ENCODE measurements around the gene LRRC4C. TPM values are rescaled to one million over a fixed set of nuclear protein-coding genes. Genes with fewer than 3 reads are reported as not detected.

Gene LRRC4C
- polyA plus RNA-seq, 1 experiment, result not detected

DNA sequence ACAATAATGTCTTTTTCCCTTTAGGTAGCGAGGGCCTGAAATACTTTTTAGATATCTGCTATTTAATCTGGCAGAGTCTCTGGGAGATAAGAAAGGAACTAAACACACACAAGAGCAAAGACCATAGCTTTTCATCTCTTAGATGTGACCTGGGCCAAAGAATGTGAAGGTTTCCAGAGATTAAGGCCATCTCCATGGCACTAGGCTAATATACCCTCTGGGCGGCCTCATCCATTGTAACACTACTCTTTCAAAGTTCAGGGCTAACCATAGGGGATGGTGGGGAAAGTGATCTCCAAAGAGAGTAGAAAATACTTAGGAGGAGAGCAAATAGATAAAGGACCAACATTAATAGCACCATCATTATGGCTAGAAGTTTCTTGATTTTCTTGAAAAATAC, 326.4 kb downstream of the LRRC4C start:
- TF ChIP-seq, protein P1, sequence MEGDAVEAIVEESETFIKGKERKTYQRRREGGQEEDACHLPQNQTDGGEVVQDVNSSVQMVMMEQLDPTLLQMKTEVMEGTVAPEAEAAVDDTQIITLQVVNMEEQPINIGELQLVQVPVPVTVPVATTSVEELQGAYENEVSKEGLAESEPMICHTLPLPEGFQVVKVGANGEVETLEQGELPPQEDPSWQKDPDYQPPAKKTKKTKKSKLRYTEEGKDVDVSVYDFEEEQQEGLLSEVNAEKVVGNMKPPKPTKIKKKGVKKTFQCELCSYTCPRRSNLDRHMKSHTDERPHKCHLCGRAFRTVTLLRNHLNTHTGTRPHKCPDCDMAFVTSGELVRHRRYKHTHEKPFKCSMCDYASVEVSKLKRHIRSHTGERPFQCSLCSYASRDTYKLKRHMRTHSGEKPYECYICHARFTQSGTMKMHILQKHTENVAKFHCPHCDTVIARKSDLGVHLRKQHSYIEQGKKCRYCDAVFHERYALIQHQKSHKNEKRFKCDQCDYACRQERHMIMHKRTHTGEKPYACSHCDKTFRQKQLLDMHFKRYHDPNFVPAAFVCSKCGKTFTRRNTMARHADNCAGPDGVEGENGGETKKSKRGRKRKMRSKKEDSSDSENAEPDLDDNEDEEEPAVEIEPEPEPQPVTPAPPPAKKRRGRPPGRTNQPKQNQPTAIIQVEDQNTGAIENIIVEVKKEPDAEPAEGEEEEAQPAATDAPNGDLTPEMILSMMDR (IDR thresholded peaks at IDR 0.05; ENCODE audit: insufficient read depth, low read depth, low read length), result no peak
- no peaks in the 10 kb centered on the region for H3K36me3 ChIP-seq (ENCODE audit: control insufficient read depth, insufficient read depth, low read length)
- H3K27me3 ChIP-seq (ENCODE audit: control insufficient read depth, insufficient read depth, low read length), result no peaks in the 10 kb centered on the region
- H3K4me3 ChIP-seq (ENCODE audit: low read depth, low read length), result no peak overlapping the region
- ChIA-PET POLR2A (no interaction called here), CTCF (no interaction called here)
- DNase-seq (ENCODE audit: low read depth), result no peak

DNA sequence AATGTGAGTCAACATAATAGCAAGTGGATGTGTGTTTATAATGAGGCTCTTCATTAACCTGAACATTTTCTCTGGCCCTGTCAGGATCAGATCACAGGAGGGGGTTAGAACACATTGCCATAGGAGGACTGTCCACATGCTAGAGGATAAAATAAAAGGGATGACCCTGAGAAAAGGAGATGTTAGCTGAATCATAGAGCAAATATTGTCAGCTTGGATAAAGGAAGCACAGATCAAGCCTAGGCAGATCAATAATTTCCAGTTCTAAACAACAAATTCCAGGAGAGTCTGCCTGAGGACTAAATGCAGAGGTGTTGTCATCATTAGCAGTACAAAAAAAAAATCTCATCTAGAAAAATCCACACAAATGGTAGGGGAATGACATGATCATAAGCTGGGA, 337.9 kb downstream of the LRRC4C start:
- Histone ChIP-seq H3K36me3 (ENCODE audit: control insufficient read depth, insufficient read depth, low read length) (no peaks in the 10 kb centered on the region), H3K4me3 (ENCODE audit: low read depth, low read length) (no peak overlapping the region), H3K27me3 (ENCODE audit: control insufficient read depth, insufficient read depth, low read length) (no peaks in the 10 kb centered on the region)
- TF ChIP-seq, protein P1 (IDR thresholded peaks at IDR 0.05; ENCODE audit: insufficient read depth, low read depth, low read length), result no peak
- no peak for DNase-seq (ENCODE audit: low read depth)
- CTCF ChIA-PET, result interaction anchor here (0.7 kb wide), 1 partner anchor 474 kb away, joined by 3 read pairs; no protein-coding TSS in a partner anchor
- POLR2A ChIA-PET, result no interaction called here

GRCh38 chr11:41119484-41119883, 340.0 kb downstream of the LRRC4C start:
- Histone ChIP-seq H3K36me3 (ENCODE audit: control insufficient read depth, insufficient read depth, low read length) (no peaks in the 10 kb centered on the region), H3K27me3 (ENCODE audit: control insufficient read depth, insufficient read depth, low read length) (no peaks in the 10 kb centered on the region), H3K4me3 (ENCODE audit: low read depth, low read length) (no peak overlapping the region)
- ChIA-PET POLR2A (no interaction called here), CTCF (no interaction called here)
- no peak for DNase-seq (ENCODE audit: low read depth)
- TF ChIP-seq, protein P1 (IDR thresholded peaks at IDR 0.05; ENCODE audit: insufficient read depth, low read depth, low read length), result no peak

DNA sequence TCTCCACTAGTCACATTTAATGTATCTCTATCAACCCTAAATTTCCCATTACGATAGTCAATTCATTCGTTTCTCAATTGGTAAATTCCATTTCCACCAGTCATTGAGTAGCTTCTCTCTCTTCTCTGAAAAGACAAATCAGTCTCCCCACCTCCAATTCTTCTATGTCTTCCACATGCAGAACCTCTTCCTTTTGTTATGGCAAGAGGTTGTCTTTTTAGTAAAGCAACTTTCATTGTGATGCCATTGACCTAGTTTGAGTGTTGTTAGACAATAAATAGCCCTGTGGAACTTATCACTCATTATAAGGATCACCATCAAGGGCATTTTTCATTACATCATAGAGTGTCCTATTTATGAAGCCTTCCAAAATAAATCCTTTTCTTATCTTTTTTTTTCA, 340.9 kb downstream of the LRRC4C start:
- POLR2A ChIA-PET, result no interaction called here
- no peak for DNase-seq (ENCODE audit: low read depth)
- Histone ChIP-seq H3K27me3 (ENCODE audit: control insufficient read depth, insufficient read depth, low read length) (no peaks in the 10 kb centered on the region), H3K4me3 (ENCODE audit: low read depth, low read length) (no peak overlapping the region), H3K36me3 (ENCODE audit: control insufficient read depth, insufficient read depth, low read length) (no peaks in the 10 kb centered on the region)
- CTCF ChIA-PET, result no interaction called here
- TF ChIP-seq, protein P1 (IDR thresholded peaks at IDR 0.05; ENCODE audit: insufficient read depth, low read depth, low read length), result no peak

- H3K36me3 ChIP-seq (ENCODE audit: control insufficient read depth, insufficient read depth, low read length), result no peaks in the 10 kb centered on the region
- POLR2A ChIA-PET, result no interaction called here
- no peak for DNase-seq (ENCODE audit: low read depth)
- TF ChIP-seq, protein P1 (IDR thresholded peaks at IDR 0.05; ENCODE audit: insufficient read depth, low read depth, low read length), result no peak
- H3K27me3 ChIP-seq (ENCODE audit: control insufficient read depth, insufficient read depth, low read length), result no peaks in the 10 kb centered on the region
- CTCF ChIA-PET, result no interaction called here
- no peak overlapping the region for H3K4me3 ChIP-seq (ENCODE audit: low read depth, low read length)
Observed at GRCh38 chr11:41116970-41117369, 342.5 kb downstream of the LRRC4C start.

All from BJ (cell line).